Transverse colon (tissue), 4 donors: ENCODE data around the gene SEC22B. TPM values are rescaled to one million over a fixed set of nuclear protein-coding genes. Genes with fewer than 3 reads are reported as not detected.
"Not testable (repeated sequence)": the region's sequence is repeated elsewhere in the genome, so short reads cannot be mapped to it uniquely, and the experiment has no call there.

ENCODE experiments used
- DNase-seq: peaks from one replicate; pipeline ENCODE4 v3.0.0-alpha.2; 2019
- H3K27ac ChIP-seq, 4 donors: fragments of 200-600 bp; sonication (generic); 2 replicates each; pipeline ENCODE4 v1.5.1; 2016 to 2018; ENCODE audit warnings: inconsistent platforms in 4 of 4
- H3K27me3 ChIP-seq: fragments of 200-600 bp; sonication (generic); 2 replicates; pipeline ENCODE4 v1.5.1; 2017; ENCODE audit warnings: inconsistent platforms
- H3K36me3 ChIP-seq, 4 donors: fragments of 200-600 bp; sonication (generic); 2 replicates each; pipeline ENCODE4 v1.5.1; 2017 to 2019; ENCODE audit warnings: inconsistent platforms in 4 of 4
- H3K4me1 ChIP-seq, 4 donors: fragments of 200-600 bp; sonication (generic); 2 replicates each; pipeline ENCODE4 v1.5.1; 2017 to 2020; ENCODE audit warnings: inconsistent platforms in 4 of 4
- H3K4me3 ChIP-seq, 4 donors: fragments of 200-600 bp; sonication (generic); 1 replicate in 1 of 4; 2 replicates in 3 of 4; pipeline versions ENCODE4 v1.5.1 to v1.6.1; 2017 to 2019; ENCODE audit warnings: inconsistent platforms in 4 of 4
- H3K9me3 ChIP-seq, 2 donors: fragments of 200-600 bp; sonication (generic); 2 replicates each; pipeline ENCODE4 v1.5.1; 2017 to 2019; ENCODE audit warnings: inconsistent platforms in 2 of 2
- WGBS, 2 donors: methylation state at CpG; one replicate each; pipeline ENCODE4 v1.1.5; 2018; ENCODE audit warnings: low coverage in 1 of 2; 5-methylcytosine and 5-hydroxymethylcytosine counted together
- in situ Hi-C, 4 donors: fragments of 200-750 bp; cut with MboI; loops; one replicate each; pipeline versions ENCODE4 v1.15.0 to v1.15.1; 2017; ENCODE audit warnings: low sequenced_read_pairs in 3 of 4, low pct_ligation_motif_present in 1 of 4, low pct_unique_long_range_greater_than_20kb in 1 of 4
- intact Hi-C: fragments of 100-400 bp; cut with DNase I; formaldehyde crosslinking; loops from one replicate; pipeline ENCODE4 v1.15.1; 2023; ENCODE audit warnings: low total_unique reads
- small RNA-seq, 4 donors: library from RNA; depleted of rRNA; stranded (forward); fragments of <200 nt; gene quantifications; one replicate each; pipeline ENCODE3, GENCODE V24; 2016
- total RNA-seq, 4 donors: library from RNA; depleted of rRNA; stranded (reverse); fragments of >200 nt; gene quantifications; one replicate each; pipeline ENCODE4 v1.1.0, GENCODE V29; 2016

The SEC22B gene
- total RNA-seq, 4 donors from 2014 or later = 9.8 to 27.8 (median 20.6) TPM

- H3K4me1 ChIP-seq, DNase-seq, H3K27me3 ChIP-seq, H3K9me3 ChIP-seq, H3K36me3 ChIP-seq, H3K27ac ChIP-seq, intact Hi-C loops, H3K4me3 ChIP-seq, in situ Hi-C loops: not testable (repeated sequence)
- WGBS, 2 donors = 78% methylated on average over 1 of the region's 2 CpGs; no CpG with 5 or more reads in 1 of the 2 donors
Observed at GRCh38 chr1:120105288-120105687, 71.0 kb downstream of the SEC22B start.

GRCh38 chr1:120103768-120104167, 72.6 kb downstream of the SEC22B start:
- H3K27me3 ChIP-seq, H3K27ac ChIP-seq, intact Hi-C loops, DNase-seq, H3K4me3 ChIP-seq, H3K9me3 ChIP-seq, H3K4me1 ChIP-seq, H3K36me3 ChIP-seq, in situ Hi-C loops: not testable (repeated sequence)
- WGBS, 2 donors = no CpG with 5 or more reads among the region's 3 CpGs

- H3K36me3 ChIP-seq, DNase-seq, H3K4me1 ChIP-seq, H3K27ac ChIP-seq, H3K9me3 ChIP-seq, intact Hi-C loops, H3K27me3 ChIP-seq, H3K4me3 ChIP-seq, in situ Hi-C loops: not testable (repeated sequence)
- WGBS, 2 donors = 94 to 100% methylated on average over 1 of the region's 1 CpG
Observed at GRCh38 chr1:120101593-120101992, 74.7 kb downstream of the SEC22B start.

Small RNA genes within 50 kb of the gene (small RNA-seq; reads per million reads assigned to genes)
- 0 reads per million in 4 donors for gene RNU6-465P

Other genes with a start within 250 kb of the SEC22B start
- gene NOTCH2, start 106.9 kb downstream of the SEC22B start, total RNA-seq = 10 to 100 TPM; 24.7 to 80.0 (median 47.1) TPM
- gene NBPF8, start 238.5 kb upstream of the SEC22B start, total RNA-seq = 10 to 100 TPM in 2 of 4 donors, 1 to 10 TPM in 2; 3.5 to 28.1 (median 14.6) TPM